ENCODE measurements around the gene CRYBG2.
"Not testable (repeated sequence)": the region's sequence is repeated elsewhere in the genome, so short reads cannot be mapped to it uniquely, and the experiment has no call there.

CRYBG2 gene

DNA sequence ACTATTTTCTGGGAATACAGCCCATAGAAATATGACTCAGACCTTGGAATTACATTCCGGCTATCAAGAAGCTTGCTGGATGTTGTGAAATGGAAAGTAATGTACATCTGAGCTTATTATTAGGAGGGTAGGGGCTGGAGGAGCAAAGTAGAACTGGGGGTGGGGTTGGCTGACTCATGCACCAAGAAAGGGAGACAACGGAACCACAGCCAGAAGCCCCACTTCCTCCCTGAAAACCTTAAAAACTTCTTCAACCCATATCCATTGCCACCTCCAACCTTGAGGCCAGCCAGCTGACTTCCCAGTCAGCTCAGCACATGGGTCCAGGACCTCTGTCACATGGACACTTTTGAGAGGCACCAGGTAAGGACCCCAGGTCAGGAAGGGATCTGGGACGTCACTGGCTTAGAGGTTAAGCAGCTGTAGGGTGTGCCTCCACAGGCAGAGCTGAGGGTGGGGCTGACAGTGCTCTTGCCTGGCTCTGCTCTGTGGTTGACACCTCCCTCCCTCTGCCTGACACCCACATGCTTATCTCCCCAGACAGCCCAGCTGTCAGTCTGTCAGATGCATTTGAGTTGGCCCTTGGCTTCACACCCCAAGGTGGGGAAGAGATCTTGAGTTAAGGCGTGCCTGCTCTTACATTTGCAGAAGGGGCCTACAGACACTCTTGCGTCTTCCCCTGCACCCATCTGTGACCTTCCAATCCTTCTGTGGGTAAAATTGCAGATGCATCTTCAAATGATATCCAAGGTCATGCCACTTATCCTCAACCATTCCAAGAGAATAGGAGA, 24.4 kb upstream of the CRYBG2 start:
- Histone ChIP-seq H3K4me1 (ENCODE audit: low read length) (no peaks in the 10 kb centered on the region), H3K79me2 (ENCODE audit: low read length) (no peaks in the 10 kb centered on the region), H2AFZ (ENCODE audit: low read depth, low read length) (no peak overlapping the region), H3K9ac (ENCODE audit: low read length) (no peak overlapping the region), H4K20me1 (ENCODE audit: insufficient read depth, low read length) (no peaks in the 10 kb centered on the region), H3K27ac (ENCODE audit: low read length) (no peak overlapping the region), H3K9me3 (ENCODE audit: insufficient read depth, low read length) (no peaks in the 10 kb centered on the region), H3K36me3 (replicated peaks; ENCODE audit: low read depth, low read length) (no peaks in the 10 kb centered on the region), H3K27me3 (ENCODE audit: low read depth, low read length) (no peaks in the 10 kb centered on the region), H3K4me3 (ENCODE audit: low read length) (no peak overlapping the region), H3K4me2 (ENCODE audit: low read length) (no peak overlapping the region)
- no peak for TF ChIP-seq CTCF (IDR thresholded peaks at IDR 0.05; ENCODE audit: low read depth, low read length)
- no peak for TF ChIP-seq EZH2phosphoT487 (IDR thresholded peaks at IDR 0.05; ENCODE audit: low read depth)

DNA sequence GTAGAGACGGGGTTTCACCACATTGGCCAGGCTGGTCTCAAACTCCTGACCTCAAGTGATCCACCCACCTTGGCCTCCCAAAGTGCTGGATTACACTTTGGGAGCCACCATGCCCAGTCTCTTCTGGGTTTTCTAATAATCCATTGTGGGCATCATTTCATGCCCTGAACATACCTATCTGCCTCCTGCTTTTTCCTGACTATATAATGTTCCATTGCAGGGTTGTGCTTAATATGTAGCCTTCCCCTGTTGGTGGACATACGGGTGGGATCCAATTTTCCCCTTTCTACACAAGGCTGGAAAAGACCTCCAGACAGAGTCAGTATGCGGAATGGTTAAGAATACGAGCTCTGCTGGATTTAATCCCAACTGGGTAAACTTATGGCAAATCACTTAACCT, 22.1 kb upstream of the CRYBG2 start:
- H3K27ac ChIP-seq (ENCODE audit: low read length): no peak overlapping the region
- H4K20me1 ChIP-seq (ENCODE audit: insufficient read depth, low read length): no peaks in the 10 kb centered on the region
- no peak overlapping the region for H3K9ac ChIP-seq (ENCODE audit: low read length)
- no peaks in the 10 kb centered on the region for H3K9me3 ChIP-seq (ENCODE audit: insufficient read depth, low read length)
- no peak for TF ChIP-seq CTCF (IDR thresholded peaks at IDR 0.05; ENCODE audit: low read depth, low read length)
- no peak for TF ChIP-seq EZH2phosphoT487 (IDR thresholded peaks at IDR 0.05; ENCODE audit: low read depth)
- no peaks in the 10 kb centered on the region for H3K36me3 ChIP-seq (replicated peaks; ENCODE audit: low read depth, low read length)
- H3K4me2 ChIP-seq (ENCODE audit: low read length): no peak overlapping the region
- H3K79me2 ChIP-seq (ENCODE audit: low read length): no peaks in the 10 kb centered on the region
- H3K27me3 ChIP-seq (ENCODE audit: low read depth, low read length): no peaks in the 10 kb centered on the region
- no peak overlapping the region for H2AFZ ChIP-seq (ENCODE audit: low read depth, low read length)
- no peak overlapping the region for H3K4me3 ChIP-seq (ENCODE audit: low read length)
- no peaks in the 10 kb centered on the region for H3K4me1 ChIP-seq (ENCODE audit: low read length)

DNA sequence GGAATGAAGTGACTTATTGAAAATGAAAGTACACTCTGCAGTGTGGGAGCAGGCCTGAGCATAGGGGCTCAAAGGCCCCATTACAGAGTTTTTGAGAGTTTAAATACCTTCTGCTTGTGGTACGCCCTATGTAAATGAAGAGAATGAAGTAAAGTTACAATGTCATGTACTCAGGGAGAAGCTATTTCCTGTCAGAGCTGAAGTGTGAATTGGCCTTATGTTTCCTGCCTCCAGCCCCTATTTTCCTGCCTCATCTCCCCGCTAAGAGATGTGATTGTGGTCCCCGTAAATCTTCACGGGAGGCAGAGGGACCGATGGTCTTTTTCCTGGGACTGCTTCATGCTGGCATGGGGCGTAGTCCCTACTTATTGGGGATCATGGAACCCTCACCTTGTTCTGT, 21.2 kb upstream of the CRYBG2 start:
- Histone ChIP-seq H3K4me3 (ENCODE audit: low read length) (no peak overlapping the region), H3K4me2 (ENCODE audit: low read length) (no peak overlapping the region), H3K4me1 (ENCODE audit: low read length) (no peaks in the 10 kb centered on the region), H3K27me3 (ENCODE audit: low read depth, low read length) (no peaks in the 10 kb centered on the region), H2AFZ (ENCODE audit: low read depth, low read length) (no peak overlapping the region), H3K36me3 (replicated peaks; ENCODE audit: low read depth, low read length) (no peaks in the 10 kb centered on the region), H4K20me1 (ENCODE audit: insufficient read depth, low read length) (no peaks in the 10 kb centered on the region), H3K9ac (ENCODE audit: low read length) (no peak overlapping the region), H3K9me3 (ENCODE audit: insufficient read depth, low read length) (no peaks in the 10 kb centered on the region), H3K27ac (ENCODE audit: low read length) (no peak overlapping the region), H3K79me2 (ENCODE audit: low read length) (no peaks in the 10 kb centered on the region)
- TF ChIP-seq EZH2phosphoT487 (IDR thresholded peaks at IDR 0.05; ENCODE audit: low read depth) (no peak), CTCF (IDR thresholded peaks at IDR 0.05; ENCODE audit: low read depth, low read length) (no peak)

- H3K4me3 ChIP-seq (ENCODE audit: low read length); H3K4me2 ChIP-seq (ENCODE audit: low read length); H3K9me3 ChIP-seq (ENCODE audit: insufficient read depth, low read length); H3K79me2 ChIP-seq (ENCODE audit: low read length); H3K27ac ChIP-seq (ENCODE audit: low read length); H3K36me3 ChIP-seq (replicated peaks; ENCODE audit: low read depth, low read length); H2AFZ ChIP-seq (ENCODE audit: low read depth, low read length); H3K9ac ChIP-seq (ENCODE audit: low read length); H4K20me1 ChIP-seq (ENCODE audit: insufficient read depth, low read length); H3K4me1 ChIP-seq (ENCODE audit: low read length); H3K27me3 ChIP-seq (ENCODE audit: low read depth, low read length): not testable (repeated sequence)
These were observed 20.4 kb upstream of the CRYBG2 start for GRCh38 chr1:26374361-26374760.

Data from OCI-LY3 (cell line).